H9 (cell line): ENCODE measurements around the gene C9. TPM values are rescaled to one million over a fixed set of nuclear protein-coding genes. Genes with fewer than 3 reads are reported as not detected.

ENCODE experiments used
- DNase-seq: peaks from one replicate; pipeline ENCODE4 v3.0.0-alpha.2; 2017
- H2AFZ ChIP-seq: one replicate; pipeline ENCODE4 v1.6.1; 2013; ENCODE audit warnings: mild to moderate bottlenecking, low read length, control low read depth, moderate library complexity
- H2AK5ac ChIP-seq: 2 replicates; pipeline ENCODE4 v1.6.1; 2013; ENCODE audit warnings: low read length, control low read depth, mixed read lengths; ENCODE audit not compliant: insufficient read length
- H2BK120ac ChIP-seq: one replicate; pipeline ENCODE4 v1.6.1; 2013; ENCODE audit warnings: low read depth, mild to moderate bottlenecking, low read length, control low read depth, inconsistent platforms; ENCODE audit not compliant: poor library complexity, severe bottlenecking
- H2BK12ac ChIP-seq: 2 replicates; pipeline ENCODE4 v1.6.1; 2013; ENCODE audit warnings: low read length, control low read depth, mixed read lengths, low read depth; ENCODE audit not compliant: insufficient read length
- H2BK15ac ChIP-seq: 2 replicates; pipeline ENCODE4 v1.6.1; 2013; ENCODE audit warnings: low read depth, low read length, control low read depth
- H2BK20ac ChIP-seq: one replicate; pipeline ENCODE4 v1.6.1; 2013; ENCODE audit warnings: low read depth, mild to moderate bottlenecking, low read length, control low read depth, inconsistent platforms; ENCODE audit not compliant: poor library complexity, severe bottlenecking
- H2BK5ac ChIP-seq: 2 replicates; pipeline ENCODE4 v1.6.1; 2013; ENCODE audit warnings: low read length, control low read depth, mixed read lengths; ENCODE audit not compliant: insufficient read length
- H3K14ac ChIP-seq: 2 replicates; pipeline ENCODE4 v1.6.1; 2013; ENCODE audit warnings: low read length, control low read depth; ENCODE audit not compliant: insufficient read depth
- H3K18ac ChIP-seq: 2 replicates; pipeline ENCODE4 v1.6.1; 2013; ENCODE audit warnings: low read depth, mild to moderate bottlenecking, mixed read lengths, low read length, control low read depth; ENCODE audit not compliant: insufficient read length
- H3K23ac ChIP-seq: 2 replicates; pipeline ENCODE4 v1.6.1; 2013; ENCODE audit warnings: low read length, control low read depth, mixed read lengths, low read depth; ENCODE audit not compliant: insufficient read length
- H3K23me2 ChIP-seq: 2 replicates; pipeline ENCODE4 v1.6.1; 2013; ENCODE audit warnings: low read depth, mild to moderate bottlenecking, mixed read lengths, low read length, control low read depth; ENCODE audit not compliant: insufficient read length, poor library complexity, severe bottlenecking
- H3K27ac ChIP-seq: 2 replicates; pipeline ENCODE4 v1.5.1; 2013; ENCODE audit warnings: low read length, control low read depth, mixed read lengths, low read depth; ENCODE audit not compliant: insufficient read length
- H3K27me3 ChIP-seq: 2 replicates; pipeline ENCODE4 v1.6.1; 2013; ENCODE audit warnings: low read length, control low read depth, inconsistent platforms; ENCODE audit not compliant: insufficient read depth
- H3K4ac ChIP-seq: 2 replicates; pipeline ENCODE4 v1.6.1; 2013; ENCODE audit warnings: low read depth, mild to moderate bottlenecking, control low read depth, inconsistent platforms, low read length, moderate library complexity
- H3K4me1 ChIP-seq: 2 replicates; pipeline ENCODE4 v1.6.1; 2013; ENCODE audit warnings: low read length, control low read depth, inconsistent platforms; ENCODE audit not compliant: insufficient read depth
- H3K4me2 ChIP-seq: 2 replicates; pipeline ENCODE4 v1.6.1; 2013; ENCODE audit warnings: low read length, control low read depth, mixed read lengths; ENCODE audit not compliant: insufficient read length, insufficient read depth
- H3K56ac ChIP-seq: 2 replicates; pipeline ENCODE4 v1.6.1; 2013; ENCODE audit warnings: low read depth, mild to moderate bottlenecking, mixed read lengths, low read length, control low read depth; ENCODE audit not compliant: insufficient read length
- H3K79me1 ChIP-seq: 2 replicates; pipeline ENCODE4 v1.6.1; 2013; ENCODE audit warnings: low read depth, mild to moderate bottlenecking, moderate library complexity, low read length, control low read depth, inconsistent platforms; ENCODE audit not compliant: insufficient read depth, poor library complexity, severe bottlenecking
- H3K79me2 ChIP-seq: 2 replicates; pipeline ENCODE4 v1.6.1; 2013; ENCODE audit warnings: low read length, control low read depth, inconsistent platforms; ENCODE audit not compliant: insufficient read depth
- H3K9ac ChIP-seq: 2 replicates; pipeline ENCODE4 v1.6.1; 2013; ENCODE audit warnings: low read length, control low read depth, mixed read lengths; ENCODE audit not compliant: insufficient read length; ENCODE audit errors: extremely low read depth
- H3K9me3 ChIP-seq: one replicate; pipeline ENCODE4 v1.6.1; 2013; ENCODE audit warnings: low read depth, low read length, inconsistent platforms; ENCODE audit not compliant: control insufficient read depth
- H3T11ph ChIP-seq: one replicate; pipeline ENCODE4 v1.6.1; 2013; ENCODE audit warnings: mild to moderate bottlenecking, low read length, control low read depth, inconsistent platforms
- H4K20me1 ChIP-seq: one replicate; pipeline ENCODE4 v1.6.1; 2013; ENCODE audit not compliant: control insufficient read depth, insufficient read length, insufficient read depth
- H4K5ac ChIP-seq: 2 replicates; pipeline ENCODE4 v1.6.1; 2013; ENCODE audit warnings: low read depth, mild to moderate bottlenecking, mixed read lengths, low read length, control low read depth; ENCODE audit not compliant: insufficient read length
- H4K8ac ChIP-seq: replicated peaks from 2 replicates; pipeline ENCODE4 v1.6.1; 2013; ENCODE audit warnings: low read length, control low read depth, mixed read lengths, low read depth; ENCODE audit not compliant: insufficient read length
- H4K91ac ChIP-seq: 2 replicates; pipeline ENCODE4 v1.6.1; 2013; ENCODE audit warnings: low read depth, mild to moderate bottlenecking, moderate library complexity, mixed read lengths, low read length, control low read depth; ENCODE audit not compliant: insufficient read length
- H3K27ac Mint-ChIP-seq, 3 experiments: 2 replicates in 2 of 3; 3 replicates in 1 of 3; pipeline ENCODE4 v1.8.0; 2020 to 2021; ENCODE audit warnings: mixed read lengths in 3 of 3, mild to moderate bottlenecking in 1 of 3, moderate library complexity in 1 of 3
- H3K27me3 Mint-ChIP-seq: 2 replicates; pipeline ENCODE4 v1.8.0; 2021; ENCODE audit warnings: low read depth, mild to moderate bottlenecking, moderate library complexity, mixed read lengths
- H3K36me3 Mint-ChIP-seq, 3 experiments: 2 replicates in 2 of 3; 3 replicates in 1 of 3; pipeline ENCODE4 v1.8.0; 2020 to 2021; ENCODE audit warnings: low read depth in 3 of 3, mixed read lengths in 3 of 3; ENCODE audit not compliant: insufficient read depth in 1 of 3
- H3K4me1 Mint-ChIP-seq, 2 experiments: 2 replicates each; pipeline ENCODE4 v1.8.0; 2020; ENCODE audit warnings: mixed read lengths in 2 of 2
- H3K4me3 Mint-ChIP-seq, 2 experiments: 2 replicates in 1 of 2; 3 replicates in 1 of 2; pipeline ENCODE4 v1.8.0; 2020 to 2021; ENCODE audit warnings: mild to moderate bottlenecking in 2 of 2, mixed read lengths in 2 of 2, moderate library complexity in 1 of 2
- H3K9me3 Mint-ChIP-seq, 2 experiments: 2 replicates in 1 of 2; 3 replicates in 1 of 2; pipeline ENCODE4 v1.8.0; 2020; ENCODE audit warnings: mild to moderate bottlenecking in 2 of 2, mixed read lengths in 2 of 2, moderate library complexity in 1 of 2
- CTCF ChIP-seq: fragments of 200-600 bp; sonication (generic); conservative IDR thresholded peaks from 3 replicates; pipeline ENCODE4 v1.8.0; 2021; ENCODE audit warnings: antibody characterized with exemption, mild to moderate bottlenecking
- WGBS: extraction: QIAGEN DNeasy Blood & Tissue Kit; methylation state at CpG from one replicate; pipeline ENCODE4 v1.1.7; 2013; ENCODE audit warnings: missing lambda C conversion rate, low lambda C conversion rate, mixed read lengths; ENCODE audit not compliant: insufficient read length; ENCODE audit errors: extremely low coverage; 5-methylcytosine and 5-hydroxymethylcytosine counted together
- total RNA-seq: library from RNA; stranded (reverse); gene quantifications from 2 replicates; pipeline ENCODE4 v1.2.1, GENCODE V29; 2021

The C9 gene
- total RNA-seq, 1 experiment from 2014 or later: not detected

- Histone ChIP-seq H2BK20ac (no peak overlapping the region), H3T11ph (no peak overlapping the region), H3K4ac (no peak overlapping the region), H3K23me2 (no peaks in the 10 kb centered on the region), H3K4me2 (no peak overlapping the region), H2BK15ac (no peak overlapping the region), H3K9ac (no peak overlapping the region), H4K20me1 (no peaks in the 10 kb centered on the region), H3K79me2 (no peaks in the 10 kb centered on the region), H2BK120ac (no peak overlapping the region), H3K4me1 (no peaks in the 10 kb centered on the region), H2AFZ (no peak overlapping the region), H2BK5ac (no peak overlapping the region), H3K27ac (no peak overlapping the region), H4K8ac (no peak overlapping the region), H4K91ac (no peak overlapping the region), H3K18ac (no peak overlapping the region), H3K9me3 (no peaks in the 10 kb centered on the region), H2AK5ac (no peak overlapping the region), H3K14ac (no peak overlapping the region), H3K23ac (no peak overlapping the region), H3K79me1 (no peaks in the 10 kb centered on the region), H3K27me3 (no peaks in the 10 kb centered on the region), H3K56ac (no peak overlapping the region), H2BK12ac (no peak overlapping the region), H4K5ac (no peak overlapping the region)
- Mint-ChIP-seq H3K27ac (no peak overlapping the region), H3K27me3 (no peaks in the 10 kb centered on the region), H3K4me3 (no peak overlapping the region), H3K36me3 (no peaks in the 10 kb centered on the region), H3K9me3 (no peaks in the 10 kb centered on the region), H3K4me1 (no peaks in the 10 kb centered on the region)
- no CpG with 5 or more reads among the region's 1 CpG for WGBS
- no peak for TF ChIP-seq CTCF
- no peak for DNase-seq
Observed at GRCh38 chr5:39249564-39250274, 114.6 kb downstream of the C9 start.
